Transverse colon (tissue), 4 donors: Measurements from ENCODE around the gene LGR6.

Experiments used
- CTCF ChIP-seq, 5 experiments: fragments of 200-600 bp in 3 of 5; fragments of 450-650 bp in 2 of 5; sonication (generic) in 3 of 5; IDR thresholded peaks; 1 replicate in 2 of 5; 2 replicates in 3 of 5; pipeline ENCODE4 v1.5.1; 2016 to 2017; ENCODE audit warnings: antibody characterized with exemption in 5 of 5, inconsistent platforms in 3 of 5, mild to moderate bottlenecking in 2 of 5, moderate library complexity in 1 of 5
- POLR2AphosphoS5 ChIP-seq, 3 donors: sonication (generic); formaldehyde crosslinking; IDR thresholded peaks; one replicate each; pipeline ENCODE4 v1.6.1; 2016; ENCODE audit warnings: antibody characterized with exemption in 3 of 3

- TF ChIP-seq CTCF (IDR thresholded peaks at IDR 0.05) (no peak), POLR2AphosphoS5 (IDR thresholded peaks at IDR 0.05) (no peak)
Measured at GRCh38 chr1:202148391-202148790, 45.2 kb upstream of the LGR6 start.
